ENCODE results near the gene RBM19.

RBM19 gene

GRCh38 chr12:113874999-113875561, 91.0 kb downstream of the RBM19 start:
- TF ChIP-seq TAF1 (IDR thresholded peaks at IDR 0.05; ENCODE audit: borderline replicate concordance, insufficient read depth, low read length) (no peak), FOXP2 (optimal IDR thresholded peaks at IDR 0.05; ENCODE audit: borderline replicate concordance, extremely low read depth, extremely low read length, insufficient read depth) (no peak), POLR2AphosphoS5 (IDR thresholded peaks at IDR 0.05; ENCODE audit: low read depth, low read length) (no peak), SIN3A (IDR thresholded peaks at IDR 0.05; ENCODE audit: borderline replicate concordance, insufficient read depth, low read length) (no peak), REST (IDR thresholded peaks at IDR 0.05; ENCODE audit: insufficient read depth in 1 of 2, low read depth in 2 of 2, low read length in 2 of 2) (no peak)

GRCh38 chr12:113874326-113874725, 91.8 kb downstream of the RBM19 start:
- no peak for TF ChIP-seq SIN3A (IDR thresholded peaks at IDR 0.05; ENCODE audit: borderline replicate concordance, insufficient read depth, low read length)
- TF ChIP-seq POLR2AphosphoS5 (IDR thresholded peaks at IDR 0.05; ENCODE audit: low read depth, low read length): no peak
- no peak for TF ChIP-seq FOXP2 (optimal IDR thresholded peaks at IDR 0.05; ENCODE audit: borderline replicate concordance, extremely low read depth, extremely low read length, insufficient read depth)

GRCh38 chr12:113873740-113874139, 92.4 kb downstream of the RBM19 start:
- no peak for TF ChIP-seq TAF1 (IDR thresholded peaks at IDR 0.05; ENCODE audit: borderline replicate concordance, insufficient read depth, low read length)
- no peak for TF ChIP-seq REST (IDR thresholded peaks at IDR 0.05; ENCODE audit: insufficient read depth in 1 of 2, low read depth in 2 of 2, low read length in 2 of 2)
- no peak for TF ChIP-seq FOXP2 (optimal IDR thresholded peaks at IDR 0.05; ENCODE audit: borderline replicate concordance, extremely low read depth, extremely low read length, insufficient read depth)
- no peak for TF ChIP-seq SIN3A (IDR thresholded peaks at IDR 0.05; ENCODE audit: borderline replicate concordance, insufficient read depth, low read length)
- no peak for TF ChIP-seq POLR2AphosphoS5 (IDR thresholded peaks at IDR 0.05; ENCODE audit: low read depth, low read length)

- TF ChIP-seq FOXP2 (optimal IDR thresholded peaks at IDR 0.05; ENCODE audit: borderline replicate concordance, extremely low read depth, extremely low read length, insufficient read depth): no peak
- no peak for TF ChIP-seq TAF1 (IDR thresholded peaks at IDR 0.05; ENCODE audit: borderline replicate concordance, insufficient read depth, low read length)
- no peak for TF ChIP-seq SIN3A (IDR thresholded peaks at IDR 0.05; ENCODE audit: borderline replicate concordance, insufficient read depth, low read length)
- no peak for TF ChIP-seq POLR2AphosphoS5 (IDR thresholded peaks at IDR 0.05; ENCODE audit: low read depth, low read length)
Observed at GRCh38 chr12:113870890-113871289, 95.2 kb downstream of the RBM19 start.

GRCh38 chr12:113870035-113870434, 96.1 kb downstream of the RBM19 start:
- no peak for TF ChIP-seq POLR2AphosphoS5 (IDR thresholded peaks at IDR 0.05; ENCODE audit: low read depth, low read length)
- no peak for TF ChIP-seq FOXP2 (optimal IDR thresholded peaks at IDR 0.05; ENCODE audit: borderline replicate concordance, extremely low read depth, extremely low read length, insufficient read depth)
- no peak for TF ChIP-seq TAF1 (IDR thresholded peaks at IDR 0.05; ENCODE audit: borderline replicate concordance, insufficient read depth, low read length)
- no peak for TF ChIP-seq REST (IDR thresholded peaks at IDR 0.05; ENCODE audit: insufficient read depth in 1 of 2, low read depth in 2 of 2, low read length in 2 of 2)
- TF ChIP-seq SIN3A (IDR thresholded peaks at IDR 0.05; ENCODE audit: borderline replicate concordance, insufficient read depth, low read length): no peak

- TF ChIP-seq REST (IDR thresholded peaks at IDR 0.05; ENCODE audit: insufficient read depth in 1 of 2, low read depth in 2 of 2, low read length in 2 of 2) (no peak), FOXP2 (optimal IDR thresholded peaks at IDR 0.05; ENCODE audit: borderline replicate concordance, extremely low read depth, extremely low read length, insufficient read depth) (no peak), POLR2AphosphoS5 (IDR thresholded peaks at IDR 0.05; ENCODE audit: low read depth, low read length) (no peak), TAF1 (IDR thresholded peaks at IDR 0.05; ENCODE audit: borderline replicate concordance, insufficient read depth, low read length) (no peak), SIN3A (IDR thresholded peaks at IDR 0.05; ENCODE audit: borderline replicate concordance, insufficient read depth, low read length) (no peak)
Observed at GRCh38 chr12:113868365-113868764, 97.8 kb downstream of the RBM19 start.

Measured in PFSK-1 (cell line).